Activated CD4-positive, alpha-beta memory T cell treated with anti-CD3 and anti-CD28 coated beads, Interleukin-2, amount 10 ng/mL, durations not matched to agents 7 days and 5 days (primary cell): ENCODE data around the gene TACR1. TPM values are rescaled to one million over a fixed set of nuclear protein-coding genes. Genes with fewer than 3 reads are reported as not detected.

ENCODE experiments used
- CTCF ChIA-PET: fragments of 350-600 bp; sonication (Branson Sonifier 250); formaldehyde crosslinking; loops from one replicate; lab custom pipeline; 2021; ENCODE audit warnings: antibody characterized with exemption, inconsistent platforms; lab: Charles Lee
- POLR2A ChIA-PET: fragments of 350-600 bp; sonication (Branson Sonifier 250); formaldehyde crosslinking; loops from one replicate; lab custom pipeline; 2021; ENCODE audit warnings: antibody characterized with exemption; lab: Charles Lee
- DNase-seq: peaks from one replicate; pipeline ENCODE4 v3.0.0-alpha.2; 2020
- H3K27ac Mint-ChIP-seq: one replicate; pipeline ENCODE4 v1.8.0; 2021; ENCODE audit warnings: mild to moderate bottlenecking, mixed read lengths
- H3K27me3 Mint-ChIP-seq: one replicate; pipeline ENCODE4 v1.8.0; 2021; ENCODE audit warnings: mixed read lengths
- H3K36me3 Mint-ChIP-seq: one replicate; pipeline ENCODE4 v1.8.0; 2021; ENCODE audit warnings: low read depth, mixed read lengths
- H3K4me1 Mint-ChIP-seq: one replicate; pipeline ENCODE4 v1.8.0; 2021; ENCODE audit warnings: mixed read lengths
- H3K4me3 Mint-ChIP-seq: one replicate; pipeline ENCODE4 v1.8.0; 2021; ENCODE audit warnings: mild to moderate bottlenecking, mixed read lengths
- H3K9me3 Mint-ChIP-seq: one replicate; pipeline ENCODE4 v1.8.0; 2021; ENCODE audit warnings: mixed read lengths
- total RNA-seq, 2 experiments: library from RNA; stranded (reverse); gene quantifications; one replicate each; pipeline ENCODE4 v1.2.3, GENCODE V29; 2021

TACR1 gene
- total RNA-seq, 2 experiments from 2014 or later = not detected

- no peak overlapping the region for H3K4me3 Mint-ChIP-seq
- ChIA-PET CTCF (interaction anchor here (0.7 kb wide), 1 partner anchor 79 kb away, joined by 3 read pairs; no protein-coding TSS in a partner anchor), POLR2A (no interaction called here)
- H3K4me1 Mint-ChIP-seq = no peaks in the 10 kb centered on the region
- no peak for DNase-seq
- no peaks in the 10 kb centered on the region for H3K36me3 Mint-ChIP-seq
- H3K27me3 Mint-ChIP-seq = peaks cover 2% of the 10 kb centered on the region
- no peak overlapping the region for H3K27ac Mint-ChIP-seq
- H3K9me3 Mint-ChIP-seq = no peaks in the 10 kb centered on the region
Observed at GRCh38 chr2:75130171-75130570, 69.1 kb downstream of the TACR1 start.

DNA sequence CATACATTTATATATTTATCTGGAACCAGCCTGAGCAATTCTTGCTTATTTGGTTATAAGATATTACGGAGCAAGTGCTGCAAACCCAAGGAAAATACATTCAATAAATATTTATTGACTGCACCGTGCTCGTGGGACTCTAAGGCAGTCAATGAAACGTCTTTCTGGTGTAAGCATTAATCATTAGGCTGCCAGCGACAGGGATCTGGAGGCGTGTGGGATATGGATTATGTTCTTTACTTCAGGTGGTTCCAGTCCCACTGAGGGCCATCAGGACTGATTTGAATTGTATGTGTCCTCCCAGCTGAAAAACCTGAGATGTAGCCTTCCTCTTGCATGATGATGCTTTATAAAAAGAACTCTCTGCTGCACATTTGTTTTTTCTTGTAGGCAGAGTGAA, 75.4 kb downstream of the TACR1 start:
- Mint-ChIP-seq H3K9me3 (no peaks in the 10 kb centered on the region), H3K4me1 (no peaks in the 10 kb centered on the region), H3K36me3 (no peaks in the 10 kb centered on the region), H3K27me3 (no peaks in the 10 kb centered on the region), H3K27ac (no peak overlapping the region), H3K4me3 (no peak overlapping the region)
- ChIA-PET CTCF (no interaction called here), POLR2A (no interaction called here)
- no peak for DNase-seq

DNA sequence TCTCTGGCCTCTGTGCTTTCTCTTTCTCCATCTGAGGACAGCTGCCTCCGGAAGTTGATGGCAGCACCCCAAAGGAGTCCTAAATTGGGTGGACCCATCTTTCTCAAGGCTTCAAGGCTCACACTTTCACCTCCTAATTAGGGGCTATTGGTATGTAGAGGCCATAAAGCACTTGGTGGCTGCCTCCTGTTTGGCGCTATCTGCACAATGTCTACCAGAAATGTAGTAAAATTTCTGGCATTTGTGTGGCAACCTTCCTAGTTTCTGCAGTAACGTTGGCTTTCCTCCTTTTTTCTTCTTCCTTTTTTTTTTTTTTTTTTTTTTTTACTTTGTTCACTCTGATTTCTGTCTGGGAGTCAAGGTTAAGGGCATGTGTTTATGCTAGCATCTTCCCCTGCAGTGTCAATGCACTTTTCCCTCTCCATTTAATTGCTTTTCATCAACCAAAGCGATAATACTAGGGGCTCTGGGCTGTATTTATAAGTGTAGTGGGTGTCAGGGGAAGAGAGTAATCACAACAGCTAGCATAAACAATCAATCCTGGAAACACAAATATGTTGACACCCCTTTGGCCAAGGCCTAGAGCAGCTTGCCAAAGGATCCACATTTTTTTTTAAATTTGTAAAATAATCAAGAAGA, 86.0 kb downstream of the TACR1 start:
- Mint-ChIP-seq H3K4me1 (no peaks in the 10 kb centered on the region), H3K27ac (no peak overlapping the region), H3K36me3 (no peaks in the 10 kb centered on the region), H3K27me3 (peaks cover 1% of the 10 kb centered on the region), H3K4me3 (no peak overlapping the region), H3K9me3 (no peaks in the 10 kb centered on the region)
- CTCF ChIA-PET = no interaction called here
- no peak for DNase-seq
- POLR2A ChIA-PET = no interaction called here

- CTCF ChIA-PET = no interaction called here
- Mint-ChIP-seq H3K4me3 (no peak overlapping the region), H3K27me3 (peaks cover 4% of the 10 kb centered on the region), H3K36me3 (no peaks in the 10 kb centered on the region), H3K9me3 (no peaks in the 10 kb centered on the region), H3K27ac (no peak overlapping the region), H3K4me1 (no peaks in the 10 kb centered on the region)
- POLR2A ChIA-PET = no interaction called here
- DNase-seq = no peak
Observed at GRCh38 chr2:75108937-75109482, 90.3 kb downstream of the TACR1 start.

DNA sequence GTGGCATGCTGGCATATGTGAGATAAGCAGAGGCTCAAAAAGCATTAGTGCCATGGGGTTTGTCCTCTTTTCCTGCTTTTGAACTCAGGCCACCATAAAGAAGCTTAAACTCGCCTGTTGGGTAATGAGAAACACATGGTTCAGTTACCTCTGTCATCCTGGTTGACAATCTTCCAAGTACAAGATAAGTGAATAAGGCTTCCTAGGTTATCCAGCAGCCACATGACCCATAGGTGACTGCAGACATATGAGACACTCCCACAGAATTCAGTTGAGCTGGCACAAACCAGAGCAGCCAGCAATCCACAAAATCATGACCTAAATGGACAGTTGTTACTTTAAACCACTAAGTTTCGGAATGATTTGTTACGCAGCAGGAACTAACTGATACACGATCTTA, 97.3 kb downstream of the TACR1 start:
- ChIA-PET CTCF (no interaction called here), POLR2A (no interaction called here)
- Mint-ChIP-seq H3K27ac (no peak overlapping the region), H3K36me3 (no peaks in the 10 kb centered on the region), H3K4me1 (no peaks in the 10 kb centered on the region), H3K27me3 (peaks cover 3% of the 10 kb centered on the region), H3K4me3 (no peak overlapping the region), H3K9me3 (peaks cover 3% of the 10 kb centered on the region)
- DNase-seq = no peak

GRCh38 chr2:75100801-75101151, 98.5 kb downstream of the TACR1 start:
- H3K27me3 Mint-ChIP-seq = peaks cover 3% of the 10 kb centered on the region
- POLR2A ChIA-PET = no interaction called here
- H3K36me3 Mint-ChIP-seq = no peaks in the 10 kb centered on the region
- no peak overlapping the region for H3K4me3 Mint-ChIP-seq
- H3K4me1 Mint-ChIP-seq = no peaks in the 10 kb centered on the region
- CTCF ChIA-PET = no interaction called here
- peaks cover 3% of the 10 kb centered on the region for H3K9me3 Mint-ChIP-seq
- no peak overlapping the region for H3K27ac Mint-ChIP-seq
- DNase-seq = no peak

DNA sequence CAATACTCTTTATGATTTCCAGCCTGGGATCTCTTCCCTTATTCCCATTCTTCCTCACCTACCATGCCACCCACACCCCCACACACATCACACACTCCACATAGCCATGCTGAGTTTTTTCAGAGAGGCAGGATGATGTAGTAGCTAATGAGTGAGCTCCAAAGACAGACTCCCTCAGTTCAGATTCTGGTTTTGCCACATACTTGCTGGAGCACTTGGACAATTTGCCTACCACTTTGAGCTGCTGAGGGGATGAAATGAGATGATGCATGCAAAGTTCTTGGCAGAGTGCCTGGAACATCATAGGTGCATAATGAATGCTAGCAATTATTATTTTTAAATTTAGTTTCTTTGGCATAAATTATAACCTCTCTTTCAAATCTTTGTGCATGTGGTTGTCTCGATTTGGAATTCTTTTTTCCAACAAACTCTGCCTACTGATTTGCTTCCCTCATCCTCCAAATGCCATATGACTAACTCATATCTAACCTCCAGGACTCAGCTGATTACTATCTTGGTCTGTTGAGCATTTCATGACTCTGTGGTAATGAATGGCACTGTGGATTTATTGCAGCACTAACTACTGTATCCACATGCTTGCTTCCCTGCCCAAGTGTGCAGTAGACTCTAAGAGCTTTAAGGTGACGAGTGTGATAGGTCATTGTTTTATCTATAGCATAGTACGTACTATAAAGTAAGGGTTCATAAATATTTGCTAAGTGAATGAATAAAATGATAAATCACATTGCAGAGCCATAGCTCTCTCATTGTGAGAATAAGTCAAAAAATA, 99.1 kb downstream of the TACR1 start:
- H3K27ac Mint-ChIP-seq = no peak overlapping the region
- POLR2A ChIA-PET = no interaction called here
- H3K36me3 Mint-ChIP-seq = no peaks in the 10 kb centered on the region
- no peak for DNase-seq
- no peak overlapping the region for H3K4me3 Mint-ChIP-seq
- H3K4me1 Mint-ChIP-seq = no peaks in the 10 kb centered on the region
- H3K9me3 Mint-ChIP-seq = peaks cover 3% of the 10 kb centered on the region
- CTCF ChIA-PET = no interaction called here
- peaks cover 2% of the 10 kb centered on the region for H3K27me3 Mint-ChIP-seq

DNA sequence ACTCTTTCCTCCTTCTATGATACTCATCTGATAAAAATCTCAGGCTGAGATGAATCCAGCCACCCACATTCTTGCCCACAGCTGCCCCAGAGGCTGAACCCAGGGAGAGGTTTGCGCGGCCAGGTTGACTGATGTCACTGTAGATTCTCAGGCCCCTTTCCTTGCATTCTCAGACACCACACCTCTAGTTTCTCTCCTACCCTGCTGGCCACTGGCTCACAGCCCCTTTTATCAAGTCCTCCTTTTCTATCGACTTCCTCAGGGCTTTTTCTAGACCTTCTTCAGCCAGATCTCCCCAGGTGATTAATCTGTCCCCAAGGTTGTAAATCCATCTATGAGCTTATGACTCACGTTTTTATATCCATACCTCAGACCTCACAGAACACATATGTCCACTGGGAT, 99.8 kb downstream of the TACR1 start:
- H3K4me1 Mint-ChIP-seq = peaks cover under 1% of the 10 kb centered on the region
- no peak overlapping the region for H3K27ac Mint-ChIP-seq
- H3K36me3 Mint-ChIP-seq = no peaks in the 10 kb centered on the region
- DNase-seq = no peak
- ChIA-PET POLR2A (no interaction called here), CTCF (no interaction called here)
- H3K27me3 Mint-ChIP-seq = no peaks in the 10 kb centered on the region
- peaks cover 3% of the 10 kb centered on the region for H3K9me3 Mint-ChIP-seq
- no peak overlapping the region for H3K4me3 Mint-ChIP-seq

- H3K4me3 Mint-ChIP-seq = no peak overlapping the region
- H3K36me3 Mint-ChIP-seq = no peaks in the 10 kb centered on the region
- peaks cover 3% of the 10 kb centered on the region for H3K4me1 Mint-ChIP-seq
- POLR2A ChIA-PET = no interaction called here
- no peak for DNase-seq
- peaks cover 3% of the 10 kb centered on the region for H3K9me3 Mint-ChIP-seq
- H3K27ac Mint-ChIP-seq = no peak overlapping the region
- no peaks in the 10 kb centered on the region for H3K27me3 Mint-ChIP-seq
- CTCF ChIA-PET = interaction anchor here (0.7 kb wide), 1 partner anchor 281 kb away, joined by 3 read pairs; no protein-coding TSS in a partner anchor
Observed at GRCh38 chr2:75098856-75099255, 100.5 kb downstream of the TACR1 start.

GRCh38 chr2:75097831-75098230, 101.5 kb downstream of the TACR1 start:
- Mint-ChIP-seq H3K9me3 (peaks cover 3% of the 10 kb centered on the region), H3K27ac (no peak overlapping the region), H3K36me3 (no peaks in the 10 kb centered on the region), H3K27me3 (no peaks in the 10 kb centered on the region), H3K4me3 (no peak overlapping the region), H3K4me1 (peaks cover 3% of the 10 kb centered on the region)
- ChIA-PET POLR2A (no interaction called here), CTCF (no interaction called here)
- no peak for DNase-seq

DNA sequence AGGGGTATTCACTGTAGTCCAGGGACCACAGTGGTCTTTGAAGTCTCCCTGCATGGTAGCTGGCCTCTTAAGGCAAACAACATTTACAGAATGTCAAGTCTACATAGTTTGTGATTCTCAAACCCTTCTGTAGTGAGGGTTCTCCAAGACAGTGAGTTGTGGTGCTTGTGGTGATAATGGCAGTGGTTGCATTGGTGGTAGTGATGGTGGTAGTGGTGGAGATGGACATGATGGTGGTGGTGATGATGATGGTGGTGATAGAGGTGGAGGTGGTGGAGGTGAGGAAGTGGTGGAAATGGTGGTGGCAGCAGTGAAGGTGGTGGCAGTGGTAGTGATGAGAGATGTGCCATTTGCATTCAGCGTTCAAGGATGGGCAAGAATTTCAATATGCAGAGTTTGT, 104.9 kb downstream of the TACR1 start:
- Mint-ChIP-seq H3K27me3 (no peaks in the 10 kb centered on the region), H3K36me3 (no peaks in the 10 kb centered on the region), H3K27ac (no peak overlapping the region), H3K9me3 (no peaks in the 10 kb centered on the region), H3K4me1 (peaks cover 3% of the 10 kb centered on the region), H3K4me3 (no peak overlapping the region)
- CTCF ChIA-PET = no interaction called here
- DNase-seq = no peak
- POLR2A ChIA-PET = no interaction called here

GRCh38 chr2:75090770-75091515, 108.4 kb downstream of the TACR1 start:
- POLR2A ChIA-PET = no interaction called here
- Mint-ChIP-seq H3K36me3 (no peaks in the 10 kb centered on the region), H3K4me1 (peaks cover 3% of the 10 kb centered on the region), H3K4me3 (no peak overlapping the region), H3K9me3 (no peaks in the 10 kb centered on the region), H3K27me3 (no peaks in the 10 kb centered on the region), H3K27ac (no peak overlapping the region)
- CTCF ChIA-PET = no interaction called here
- no peak for DNase-seq

- Mint-ChIP-seq H3K9me3 (peaks cover 2% of the 10 kb centered on the region), H3K4me3 (no peak overlapping the region), H3K27me3 (no peaks in the 10 kb centered on the region), H3K36me3 (no peaks in the 10 kb centered on the region), H3K4me1 (peaks cover 2% of the 10 kb centered on the region), H3K27ac (no peak overlapping the region)
- ChIA-PET CTCF (no interaction called here), POLR2A (no interaction called here)
- no peak for DNase-seq
Observed at GRCh38 chr2:75089471-75089870, 109.8 kb downstream of the TACR1 start.
